HG02642 (cell line): Measurements from ENCODE around the gene CLASP2.

Experiments
- ATAC-seq: cut with Tn5 transposase; IDR thresholded peaks from one replicate; pipeline ENCODE4 v1.9.1; 2021; ENCODE audit warnings: mild to moderate bottlenecking; ENCODE audit not compliant: unreplicated experiment, poor library complexity

Gene CLASP2

DNA sequence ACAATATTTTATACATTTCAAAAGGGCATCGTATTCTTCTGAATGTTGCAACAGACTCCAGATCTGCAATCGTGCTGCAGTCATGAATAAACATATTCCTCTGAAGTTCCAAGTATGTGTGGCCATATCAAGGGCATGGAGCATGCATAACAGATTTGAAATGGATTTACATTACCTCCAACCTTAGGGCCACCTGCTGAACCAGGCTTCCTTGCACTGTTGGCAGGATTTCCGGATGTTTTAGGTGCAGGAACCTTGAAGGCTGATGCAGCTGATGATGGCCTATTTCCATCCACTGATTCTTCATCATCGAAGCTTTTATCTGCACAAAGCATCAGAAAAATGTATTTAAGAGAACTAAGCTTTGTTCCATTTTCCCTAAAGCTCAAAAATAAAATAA lies 73.5 kb downstream of the CLASP2 start:
- no peak for ATAC-seq

DNA sequence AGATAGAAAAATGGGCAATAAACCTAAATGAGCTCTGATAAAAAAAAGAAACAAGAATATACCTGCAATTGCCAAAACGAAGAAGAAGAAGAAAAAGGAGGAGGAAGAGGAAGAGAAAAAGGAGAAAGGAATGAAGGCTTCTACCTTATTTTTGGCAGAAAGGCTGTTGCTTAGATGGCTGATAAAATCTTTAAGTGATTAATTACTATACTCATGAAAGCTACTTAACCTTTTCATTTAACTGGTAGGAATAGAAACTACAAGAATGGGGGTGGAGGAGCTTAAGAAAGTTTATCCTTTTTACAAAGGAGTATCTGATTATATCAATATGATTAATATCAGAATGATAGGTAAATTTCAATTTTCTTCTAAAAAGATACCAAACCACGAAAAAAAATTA lies 75.2 kb downstream of the CLASP2 start:
- ATAC-seq: no peak

DNA sequence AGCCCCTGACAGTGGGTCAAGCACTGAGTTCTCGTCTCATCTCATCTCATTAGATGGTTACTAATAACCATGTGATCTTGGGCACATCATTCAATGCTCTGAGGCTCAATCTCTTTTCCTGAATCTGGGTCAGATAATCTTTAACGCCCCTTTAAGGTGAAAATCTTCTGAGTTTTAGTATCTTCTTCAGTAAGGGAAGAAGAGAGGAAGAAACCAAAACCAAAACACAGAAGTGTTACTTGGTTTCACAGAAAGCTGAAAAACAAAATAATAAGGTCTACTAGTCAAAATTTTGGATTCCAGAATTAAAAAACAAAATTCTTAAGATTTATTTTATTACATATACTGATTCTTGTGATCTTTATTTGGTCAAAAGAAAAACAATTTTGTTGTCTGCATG lies 78.2 kb downstream of the CLASP2 start:
- no peak for ATAC-seq

DNA sequence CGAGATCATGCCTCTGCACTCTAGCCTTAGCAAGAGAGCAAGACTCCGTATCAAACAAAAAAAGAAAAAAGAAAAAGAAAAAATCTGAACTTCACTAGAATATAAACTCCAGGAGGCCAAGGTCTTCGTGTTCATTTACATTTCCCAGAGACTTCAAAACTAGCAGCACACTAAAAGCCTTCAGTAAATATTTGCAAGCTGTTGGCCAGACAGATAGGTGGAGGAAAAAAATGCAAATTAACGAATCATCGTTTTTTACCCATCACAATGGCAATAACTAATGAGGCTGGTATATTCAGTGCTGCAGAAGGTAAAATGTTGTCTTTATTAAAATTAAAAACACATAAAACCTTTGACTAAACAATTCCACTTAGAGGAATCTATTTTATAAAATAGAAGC lies 80.6 kb downstream of the CLASP2 start:
- ATAC-seq: no peak

DNA sequence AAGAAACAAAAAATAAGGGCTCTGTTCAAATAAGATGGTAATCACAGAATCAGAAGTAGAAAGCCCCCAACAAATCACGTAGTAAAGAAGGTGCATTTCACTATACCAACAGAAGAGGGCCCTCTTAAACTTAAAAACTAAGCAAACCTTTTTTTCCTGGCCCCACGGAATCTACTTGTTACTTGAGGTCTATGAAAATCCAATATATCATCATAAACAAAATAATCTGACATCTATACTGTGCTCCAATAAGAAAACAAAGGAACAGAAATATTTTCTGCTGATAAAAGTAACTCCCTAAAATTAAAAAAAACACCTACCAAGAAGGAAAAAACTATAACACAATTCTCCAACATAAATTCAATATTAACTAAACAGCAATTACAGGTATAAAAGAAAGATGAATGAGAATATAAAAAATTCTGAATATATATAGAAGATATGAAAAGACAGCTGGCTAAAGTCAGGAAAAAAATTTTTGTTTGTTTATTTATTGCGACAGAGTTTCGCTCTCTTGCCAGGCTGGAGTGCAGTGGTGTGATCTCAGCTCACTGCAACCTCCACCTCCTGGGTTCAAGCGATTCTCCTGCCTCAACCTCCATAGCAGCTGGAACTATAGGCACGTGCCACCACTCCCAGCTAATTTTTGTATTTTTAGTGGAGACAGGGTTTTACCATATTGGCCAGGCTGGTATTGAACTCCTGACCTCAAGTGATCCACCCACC lies 81.8 kb downstream of the CLASP2 start:
- no peak for ATAC-seq

DNA sequence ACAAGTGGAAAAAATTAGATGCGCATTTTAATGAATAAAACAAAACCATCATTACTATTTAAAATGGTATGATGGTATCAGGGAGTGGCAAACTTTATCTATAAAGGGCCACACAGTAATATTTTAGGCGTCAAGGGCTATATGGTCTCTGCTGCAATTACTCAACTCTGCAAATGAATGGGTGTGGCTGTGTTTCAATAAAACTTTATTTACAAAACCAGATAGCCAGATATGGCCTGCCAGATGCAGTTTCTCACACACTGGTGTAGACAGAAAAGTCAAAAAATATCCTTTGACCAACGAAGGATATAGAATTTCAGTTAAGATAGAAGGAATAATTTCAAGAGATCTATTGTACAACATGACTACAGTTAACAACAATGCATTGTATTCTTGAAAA lies 83.8 kb downstream of the CLASP2 start:
- ATAC-seq: no peak

DNA sequence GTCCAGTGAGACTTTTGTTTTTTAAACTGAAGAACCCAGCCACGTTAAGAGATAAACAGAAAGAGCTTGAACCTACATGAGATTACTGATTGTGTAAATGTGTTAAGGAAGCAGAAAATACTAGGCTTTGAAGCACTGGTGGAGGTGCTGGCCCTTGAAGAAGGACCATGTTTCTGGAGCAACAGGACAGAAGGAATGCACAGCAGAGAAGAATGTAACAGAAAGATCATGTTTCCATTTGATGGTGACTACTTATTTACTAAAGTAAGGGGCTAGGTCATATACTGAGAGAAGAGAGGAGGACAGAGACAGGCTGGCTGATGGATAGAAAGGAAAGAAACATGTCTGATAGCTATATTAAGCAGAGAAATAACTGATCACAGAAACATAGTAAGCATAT lies 88.8 kb downstream of the CLASP2 start:
- ATAC-seq: no peak

DNA sequence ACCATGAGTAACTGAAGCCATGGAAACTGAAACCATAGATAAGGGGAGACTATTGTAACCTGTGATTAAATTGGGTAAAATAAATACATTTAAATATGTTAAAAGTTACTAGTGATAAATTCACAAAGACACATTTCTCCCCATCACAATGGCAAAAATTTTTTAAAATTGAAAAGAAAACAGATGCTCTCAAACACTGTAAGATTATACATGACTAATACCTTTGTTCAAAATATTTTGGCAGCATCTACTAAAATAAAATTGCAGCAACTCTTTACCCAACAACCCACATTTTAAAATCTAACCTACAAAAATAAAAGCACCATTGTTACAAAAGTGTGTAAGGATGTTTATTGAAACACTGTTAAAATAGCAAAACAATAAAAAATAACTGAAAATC lies 93.3 kb downstream of the CLASP2 start:
- ATAC-seq: no peak

DNA sequence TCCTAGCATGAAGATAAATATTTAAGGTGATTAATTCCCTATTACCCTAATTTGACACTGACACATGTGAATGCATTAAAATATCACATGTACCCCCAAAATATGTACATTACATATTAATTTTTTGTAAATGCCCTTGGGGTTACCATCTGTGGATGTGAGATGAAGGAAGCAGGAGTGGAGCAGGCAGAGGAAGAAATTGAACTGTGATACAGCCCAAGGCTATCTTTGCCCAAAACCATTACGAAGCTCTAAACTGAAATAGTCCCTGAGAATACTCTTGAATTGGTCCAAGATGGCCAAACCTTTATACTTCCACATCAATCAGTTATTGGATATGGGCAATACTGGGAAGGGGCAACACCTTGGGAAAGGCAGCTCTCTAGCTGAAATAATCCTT lies 105.0 kb downstream of the CLASP2 start:
- no peak for ATAC-seq

DNA sequence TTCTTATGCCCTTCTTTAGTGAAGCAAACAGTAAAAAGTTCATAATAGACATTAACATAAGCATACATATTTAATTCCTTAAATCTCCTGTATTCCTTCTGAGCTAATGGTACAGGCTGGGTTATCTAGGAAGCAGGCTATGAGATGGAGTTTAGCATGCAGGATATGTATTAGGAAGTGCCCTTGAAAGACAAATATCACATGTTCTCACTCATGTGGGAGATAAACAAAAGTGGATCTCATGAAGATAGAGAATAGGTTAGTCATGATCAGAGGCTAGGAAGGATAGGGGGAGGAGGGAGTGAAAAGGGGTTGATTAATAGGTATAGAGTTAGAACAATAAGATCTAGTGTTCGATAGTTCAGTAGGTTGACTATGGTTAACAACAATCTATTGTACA lies 105.4 kb downstream of the CLASP2 start:
- ATAC-seq: no peak

DNA sequence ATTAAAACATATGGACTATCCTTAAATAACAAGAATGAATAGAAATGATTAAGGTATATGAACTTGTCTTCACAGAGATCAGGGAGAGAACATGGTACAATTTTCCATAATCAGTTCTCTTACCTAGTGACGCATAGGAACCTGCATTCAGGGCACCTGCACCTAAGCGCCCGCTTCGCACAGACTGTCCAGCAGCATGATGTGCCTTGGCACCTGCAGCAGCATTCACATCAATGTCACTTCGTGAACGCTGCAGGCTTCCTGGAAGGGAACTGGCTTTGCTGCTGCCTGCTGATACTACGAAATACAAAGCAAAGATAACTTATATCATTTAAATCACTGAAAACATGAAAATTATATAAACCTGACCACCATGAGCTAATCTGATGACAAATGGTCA lies 115.2 kb downstream of the CLASP2 start:
- ATAC-seq: no peak

DNA sequence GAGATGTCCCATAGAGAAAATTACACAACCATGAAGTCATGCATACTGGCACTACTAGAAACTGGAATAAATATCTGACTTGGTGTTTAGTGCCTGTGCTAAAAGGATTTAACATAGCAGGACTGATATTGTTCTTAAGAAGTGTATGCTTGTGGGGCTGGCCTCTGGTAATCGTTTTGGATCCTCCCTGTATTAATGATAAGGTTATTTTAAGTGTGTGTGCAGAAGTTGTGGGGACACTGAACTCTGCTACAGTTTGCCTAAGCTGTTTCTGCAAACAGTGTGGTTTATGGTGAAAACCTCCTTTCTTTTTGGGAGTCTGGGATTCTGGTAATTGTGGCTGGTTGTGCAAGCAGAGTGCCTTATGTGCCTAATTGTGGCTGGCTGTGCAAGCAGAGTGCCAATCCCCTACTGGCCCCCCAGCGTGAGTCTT lies 120.8 kb downstream of the CLASP2 start:
- no peak for ATAC-seq

DNA sequence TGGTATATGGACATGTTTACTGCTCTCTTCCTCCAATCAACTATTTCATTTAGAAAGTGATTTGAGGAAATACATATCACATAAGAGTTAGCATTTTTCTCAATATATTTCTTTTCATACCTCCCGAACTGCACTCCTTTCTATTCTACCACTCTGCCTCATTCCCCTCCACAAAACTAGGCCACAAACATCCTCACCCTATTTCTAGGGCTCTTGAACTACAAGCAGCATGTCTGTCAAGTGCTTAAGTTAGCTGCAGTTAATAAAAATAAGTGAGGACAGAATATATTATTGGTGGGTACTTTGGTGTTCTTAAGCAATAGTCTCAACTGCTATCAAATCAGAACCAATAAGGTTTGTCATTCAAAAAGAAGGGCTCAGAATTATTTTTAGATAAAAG lies 125.1 kb downstream of the CLASP2 start:
- no peak for ATAC-seq

DNA sequence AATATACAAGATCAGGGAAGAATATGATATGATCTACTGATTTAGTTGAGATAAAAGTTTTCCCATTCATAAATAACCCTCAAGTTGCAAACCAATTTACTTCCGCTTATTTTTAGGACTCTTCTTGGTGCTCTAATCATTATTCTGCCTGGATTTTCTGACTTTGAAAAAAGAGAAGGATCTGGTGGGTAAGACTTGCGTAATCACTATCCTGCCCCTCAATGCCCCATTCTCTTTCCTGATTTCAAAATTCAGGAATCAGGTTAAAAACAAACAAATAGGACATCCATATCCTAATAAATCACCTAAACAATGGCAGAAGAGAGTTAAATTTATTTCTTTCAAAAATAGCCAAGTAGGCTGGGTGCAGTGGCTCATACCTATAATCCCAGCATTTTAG lies 127.5 kb downstream of the CLASP2 start:
- ATAC-seq: no peak

DNA sequence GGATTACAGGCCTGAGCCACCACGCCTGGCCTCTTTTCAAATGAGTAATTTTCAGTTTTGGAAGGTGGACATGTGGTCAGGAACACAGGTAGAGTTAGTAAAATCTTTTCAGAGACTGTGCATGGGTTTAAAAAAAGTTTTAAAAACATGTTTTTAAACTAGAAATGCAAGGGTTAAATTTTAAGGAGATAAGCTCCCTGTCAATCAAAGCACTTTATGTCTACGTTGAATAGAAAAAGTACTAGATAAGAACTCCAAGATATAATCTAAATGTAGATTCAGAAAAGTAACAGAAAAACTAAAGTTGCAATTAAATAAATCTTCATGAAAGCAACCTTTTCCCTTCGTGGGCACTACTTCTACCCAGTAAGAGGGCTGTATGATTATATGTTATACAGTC lies 131.7 kb downstream of the CLASP2 start:
- ATAC-seq: no peak

DNA sequence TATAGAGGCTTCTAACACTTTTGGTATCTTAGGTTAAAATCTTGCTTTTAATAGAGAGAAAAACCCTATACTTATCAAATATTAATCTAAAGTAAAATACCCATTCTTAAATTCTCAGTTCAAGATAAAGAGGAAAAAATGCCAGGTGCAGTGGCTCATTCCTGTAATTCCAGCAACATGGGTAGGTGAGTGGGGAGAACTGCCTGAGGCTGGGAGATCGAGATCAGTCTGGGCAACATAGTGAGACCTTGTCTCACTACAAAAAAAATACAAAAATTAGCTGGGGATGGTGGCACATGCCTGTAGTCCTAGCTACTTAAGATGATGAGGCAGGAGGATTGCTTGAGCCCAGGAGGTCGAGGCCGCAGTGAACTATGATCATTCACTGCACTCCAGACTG lies 135.8 kb downstream of the CLASP2 start:
- no peak for ATAC-seq

DNA sequence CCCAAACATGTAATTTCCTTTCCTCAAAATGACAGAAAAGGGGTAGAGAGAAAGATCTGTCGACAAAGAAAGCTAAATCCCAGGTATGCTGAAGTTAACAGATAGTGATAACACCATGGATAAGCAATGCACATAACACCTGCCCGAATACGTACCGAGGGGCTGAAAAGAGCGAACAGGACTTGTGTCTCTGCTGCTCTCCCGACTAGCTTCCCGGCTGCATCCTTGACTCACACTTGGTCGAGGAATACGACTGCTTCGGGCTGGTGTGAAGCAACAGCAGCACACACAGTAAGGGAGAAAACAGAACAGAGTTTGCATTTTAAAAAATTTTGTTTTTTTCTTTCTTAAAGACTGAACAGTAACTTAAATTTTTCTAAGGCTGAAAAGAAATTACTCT lies 136.4 kb downstream of the CLASP2 start:
- no peak for ATAC-seq

DNA sequence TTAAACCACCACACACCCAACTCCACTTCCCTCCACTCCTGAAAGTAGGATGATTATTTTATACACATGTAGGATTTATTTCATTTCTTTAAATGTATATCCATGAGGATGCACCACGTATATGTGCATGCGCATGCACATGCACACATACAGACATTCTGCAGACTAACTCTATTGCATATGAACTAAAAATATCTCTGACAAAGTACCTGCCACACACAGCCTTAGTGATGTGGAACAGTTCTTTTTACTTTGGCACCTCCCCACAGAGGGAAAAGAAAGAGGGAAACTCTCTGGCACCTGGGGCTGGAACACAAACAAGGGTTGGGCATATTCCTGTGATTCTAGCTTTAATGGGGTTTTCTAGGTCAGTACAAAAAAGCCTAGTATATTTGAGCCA lies 138.2 kb downstream of the CLASP2 start:
- ATAC-seq: no peak

DNA sequence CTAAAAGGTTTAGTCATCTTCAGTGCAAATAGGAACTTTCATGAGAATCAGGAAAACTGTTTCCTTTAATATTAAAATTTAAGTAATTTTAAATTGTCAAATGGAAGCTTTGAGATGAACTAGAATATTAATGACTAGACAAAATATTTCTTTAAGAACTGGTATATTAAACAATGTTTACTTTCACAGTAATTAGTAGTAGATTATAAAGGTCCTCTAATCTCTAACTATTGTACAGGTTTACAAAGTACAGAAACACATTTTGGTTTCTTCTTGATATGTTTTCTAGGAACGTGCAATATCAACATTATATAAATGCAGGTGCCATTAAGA lies 138.9 kb downstream of the CLASP2 start:
- ATAC-seq: no peak

DNA sequence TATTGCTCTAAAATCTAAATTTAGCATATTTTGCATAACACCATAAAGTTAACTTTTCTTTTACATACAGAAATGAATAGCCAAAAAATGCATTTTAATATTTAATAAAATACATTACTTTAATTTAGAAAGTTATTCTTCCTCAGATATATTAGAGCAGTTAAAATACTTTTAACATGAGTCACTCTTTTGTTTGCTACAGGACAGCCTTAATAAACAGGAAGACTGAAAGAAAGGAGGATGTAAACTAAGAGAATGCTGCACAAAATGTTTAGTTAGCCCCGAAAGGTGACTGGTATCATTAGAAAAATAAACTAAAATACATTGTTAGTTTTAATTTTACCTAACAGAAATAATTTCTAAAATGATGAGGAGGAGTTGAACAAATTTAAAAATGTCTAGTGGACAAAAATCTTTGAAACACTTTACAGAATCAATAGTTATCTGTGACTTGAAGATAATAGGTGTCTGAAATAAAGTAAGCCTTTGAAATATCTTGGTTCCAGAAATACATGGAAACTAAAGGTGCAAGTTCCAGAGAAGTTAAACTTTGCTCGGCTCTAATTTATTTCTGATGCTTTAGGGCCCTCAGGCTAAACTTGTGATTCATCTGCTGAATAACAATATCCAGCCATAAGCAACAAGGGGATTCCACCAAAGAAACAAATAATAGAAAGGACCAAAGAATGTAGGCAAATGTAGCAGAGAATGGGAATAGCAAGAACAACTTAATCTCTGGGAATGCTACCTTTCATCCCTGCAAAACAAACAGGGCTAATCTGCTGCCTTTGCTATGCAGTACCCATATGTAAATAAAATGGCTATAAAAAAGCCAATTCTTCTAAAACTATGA lies 139.5 kb downstream of the CLASP2 start:
- ATAC-seq: no peak

DNA sequence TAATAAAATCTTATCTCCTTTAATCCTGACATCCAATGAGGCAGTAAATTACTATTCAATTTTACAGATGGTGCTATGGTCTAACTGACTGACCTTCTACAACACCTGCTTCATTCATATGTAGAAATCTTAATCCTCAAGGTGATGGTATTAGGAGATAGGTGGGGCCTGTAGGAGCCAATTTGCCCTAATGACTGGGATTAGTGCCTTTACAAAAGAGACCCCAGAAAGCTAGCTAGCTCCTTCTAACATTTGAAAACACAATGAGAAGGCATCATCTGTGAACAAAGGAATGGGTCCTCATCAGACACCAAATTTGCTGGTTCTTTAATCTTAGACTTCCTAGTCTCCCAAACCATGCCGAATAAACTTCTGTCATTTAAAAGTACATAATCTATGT lies 140.5 kb downstream of the CLASP2 start:
- ATAC-seq: no peak

DNA sequence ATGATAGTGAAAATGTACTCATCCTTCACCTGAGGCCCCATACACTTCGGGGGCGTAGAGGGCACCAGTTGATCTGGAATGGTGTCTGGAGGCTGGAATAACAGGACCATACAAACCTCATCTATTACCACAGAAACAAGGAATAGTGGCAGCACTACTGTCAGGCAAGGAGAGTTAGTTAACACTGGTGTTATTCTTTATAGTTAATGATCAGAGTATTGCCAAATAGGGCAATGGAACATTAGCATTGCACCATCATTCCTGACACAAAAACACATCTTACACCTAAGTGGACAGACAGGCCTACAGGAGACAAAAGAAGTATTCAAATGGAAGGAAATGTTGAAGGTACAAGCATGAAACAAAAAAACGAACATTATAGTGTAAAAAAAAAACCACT lies 140.9 kb downstream of the CLASP2 start:
- ATAC-seq: no peak
